HS-27A (cell line): ENCODE data around the gene RXFP3.

ENCODE experiments used
- DNase-seq: peaks from one replicate; pipeline ENCODE4 v3.0.0-alpha.2; 2012; ENCODE audit warnings: low read depth, missing footprints

Gene RXFP3

GRCh38 chr5:33981408-33982162 is 45.4 kb downstream of the RXFP3 start:
- peak; percentile 38 for DNase-seq

GRCh38 chr5:33984178-33984577 is 48.0 kb downstream of the RXFP3 start:
- no peak for DNase-seq

- DNase-seq = no peak
Measured at GRCh38 chr5:33984671-33985124, 48.5 kb downstream of the RXFP3 start, which contains the start of gene SLC45A2. Gene SLC45A2, minus strand, starts transcription at chr5:33984693. Its CDS starts 110 bp downstream, at chr5:33984583.

- no peak for DNase-seq
Measured at GRCh38 chr5:33985447-33985846, 49.3 kb downstream of the RXFP3 start.
